Caco-2 (cell line): ENCODE measurements around the gene LATS2. TPM values are rescaled to one million over a fixed set of nuclear protein-coding genes. Genes with fewer than 3 reads are reported as not detected.

Experiments
- BruUV-seq: library from RNA; stranded (reverse); fragments of 400-500 nt; replicated peaks from 2 replicates; lab custom pipeline; 2021; lab: Mats Ljungman, UMichigan
- CTCF ChIA-PET: fragments of 300-600 bp; sonication (Branson Sonifier 250); formaldehyde crosslinking; loops from one replicate; lab custom pipeline; 2022; ENCODE audit warnings: antibody characterized with exemption; lab: Charles Lee
- POLR2A ChIA-PET: fragments of 300-600 bp; sonication (Branson Sonifier 250); formaldehyde crosslinking; loops from one replicate; lab custom pipeline; 2022; ENCODE audit warnings: antibody characterized with exemption; lab: Charles Lee
- DNase-seq, 2 experiments: peaks; one replicate each; pipeline versions ENCODE4 v3.0.0 to v3.0.0-alpha.2; 2020 to 2022
- H3K27me3 ChIP-seq: replicated peaks from 2 replicates; pipeline ENCODE4 v1.6.0; 2011; ENCODE audit warnings: low read length; ENCODE audit not compliant: control insufficient read depth, insufficient read depth
- H3K36me3 ChIP-seq: 2 replicates; pipeline ENCODE4 v1.5.1; 2011; ENCODE audit warnings: low read length; ENCODE audit not compliant: control insufficient read depth, insufficient read depth
- H3K4me1 ChIP-seq: fragments of 250-450 bp; sonication (Bioruptor Pico); 2 replicates; pipeline ENCODE4 v1.5.1; 2020; ENCODE audit warnings: mild to moderate bottlenecking
- H3K4me3 ChIP-seq: 2 replicates; pipeline ENCODE4 v1.5.1; 2011; ENCODE audit warnings: low read depth, mild to moderate bottlenecking, control low read depth, low read length
- H3K9me3 ChIP-seq: fragments of 250-450 bp; sonication (Bioruptor Pico); 2 replicates; pipeline ENCODE4 v1.5.1; 2020; ENCODE audit warnings: mild to moderate bottlenecking, moderate library complexity
- H3K27ac Mint-ChIP-seq: one replicate; pipeline ENCODE4 v1.8.0; 2022; ENCODE audit warnings: mixed read lengths; ENCODE audit not compliant: unreplicated experiment
- H3K27me3 Mint-ChIP-seq: one replicate; pipeline ENCODE4 v1.8.0; 2022; ENCODE audit warnings: mixed read lengths; ENCODE audit not compliant: insufficient read depth, unreplicated experiment
- H3K36me3 Mint-ChIP-seq: one replicate; pipeline ENCODE4 v1.8.0; 2022; ENCODE audit warnings: mild to moderate bottlenecking, mixed read lengths; ENCODE audit not compliant: insufficient read depth, unreplicated experiment
- H3K4me1 Mint-ChIP-seq: one replicate; pipeline ENCODE4 v1.8.0; 2022; ENCODE audit warnings: low read depth, mixed read lengths; ENCODE audit not compliant: unreplicated experiment
- H3K4me3 Mint-ChIP-seq: one replicate; pipeline ENCODE4 v1.8.0; 2022; ENCODE audit warnings: mild to moderate bottlenecking, moderate library complexity, mixed read lengths; ENCODE audit not compliant: unreplicated experiment
- H3K9me3 Mint-ChIP-seq: one replicate; pipeline ENCODE4 v1.8.0; 2022; ENCODE audit warnings: mixed read lengths; ENCODE audit not compliant: unreplicated experiment
- CTCF ChIP-seq, 2 experiments: fragments of 200-600 bp in 1 of 2; IDR thresholded peaks; 1 replicate in 1 of 2; 2 replicates in 1 of 2; pipeline versions ENCODE4 v1.5.1 to v1.8.0; 2011 to 2022; ENCODE audit warnings: antibody characterized with exemption in 1 of 2, control low read depth in 1 of 2, inconsistent platforms in 1 of 2, low read depth in 1 of 2, low read length in 1 of 2, mild to moderate bottlenecking in 1 of 2, moderate library complexity in 1 of 2; ENCODE audit not compliant: insufficient read depth in 1 of 2, severe bottlenecking in 1 of 2, unreplicated experiment in 1 of 2
- intact Hi-C: fragments of 100-400 bp; cut with micrococcal nuclease; formaldehyde crosslinking; loops from one replicate; pipeline ENCODE4 v1.10.0; 2022; ENCODE audit not compliant: unreplicated experiment
- total RNA-seq: library from RNA; stranded (reverse); gene quantifications from 2 replicates; pipeline ENCODE4 v1.2.3, GENCODE V29; 2022

Gene LATS2
- total RNA-seq, 1 experiment from 2014 or later = 45.6 TPM

GRCh38 chr13:21088534-21088933 is 27.1 kb upstream of the LATS2 start:
- Histone ChIP-seq H3K4me3 (no peak overlapping the region), H3K36me3 (no peaks in the 10 kb centered on the region), H3K9me3 (no peaks in the 10 kb centered on the region), H3K4me1 (no peaks in the 10 kb centered on the region), H3K27me3 (no peaks in the 10 kb centered on the region)
- Mint-ChIP-seq H3K27me3 (no peaks in the 10 kb centered on the region), H3K36me3 (no peaks in the 10 kb centered on the region), H3K4me3 (no peak overlapping the region), H3K4me1 (no peaks in the 10 kb centered on the region), H3K9me3 (no peaks in the 10 kb centered on the region), H3K27ac (no peak overlapping the region)
- POLR2A ChIA-PET = no interaction called here
- CTCF ChIA-PET = no interaction called here
- no peak for TF ChIP-seq CTCF (IDR thresholded peaks at IDR 0.05; ENCODE audit: insufficient read depth in 1 of 2, low read depth in 1 of 2, low read length in 1 of 2, severe bottlenecking in 1 of 2, unreplicated experiment in 1 of 2)
- no peak for DNase-seq
- intact Hi-C loops = no loop called here
- BruUV-seq = no TSS peak

- H3K27me3 ChIP-seq = no peaks in the 10 kb centered on the region
- Mint-ChIP-seq H3K27me3 (no peaks in the 10 kb centered on the region), H3K36me3 (no peaks in the 10 kb centered on the region), H3K27ac (no peak overlapping the region), H3K9me3 (no peaks in the 10 kb centered on the region), H3K4me3 (no peak overlapping the region), H3K4me1 (no peaks in the 10 kb centered on the region)
- H3K4me1 ChIP-seq = no peaks in the 10 kb centered on the region
- TF ChIP-seq CTCF (IDR thresholded peaks at IDR 0.05; ENCODE audit: insufficient read depth in 1 of 2, low read depth in 1 of 2, low read length in 1 of 2, severe bottlenecking in 1 of 2, unreplicated experiment in 1 of 2) = no peak
- no peaks in the 10 kb centered on the region for H3K9me3 ChIP-seq
- ChIA-PET CTCF (no interaction called here), POLR2A (no interaction called here)
- H3K36me3 ChIP-seq = no peaks in the 10 kb centered on the region
- intact Hi-C loops = no loop called here
- no peak overlapping the region for H3K4me3 ChIP-seq
- DNase-seq = no peak
- BruUV-seq = no TSS peak
Observed at GRCh38 chr13:21086929-21087328, 25.5 kb upstream of the LATS2 start.

GRCh38 chr13:21081926-21082325 is 20.5 kb upstream of the LATS2 start:
- H3K27ac Mint-ChIP-seq = no peak overlapping the region
- Histone ChIP-seq H3K27me3 (no peaks in the 10 kb centered on the region), H3K4me3 (no peak overlapping the region), H3K36me3 (no peaks in the 10 kb centered on the region), H3K9me3 (no peaks in the 10 kb centered on the region), H3K4me1 (peaks cover 6% of the 10 kb centered on the region; the same call in 1 of the 2 replicates)
- no peak overlapping the region for H3K4me3 Mint-ChIP-seq
- intact Hi-C loops = no loop called here
- H3K4me1 Mint-ChIP-seq = peaks cover 14% of the 10 kb centered on the region
- H3K9me3 Mint-ChIP-seq = no peaks in the 10 kb centered on the region
- H3K27me3 Mint-ChIP-seq = no peaks in the 10 kb centered on the region
- TF ChIP-seq CTCF (IDR thresholded peaks at IDR 0.05; ENCODE audit: insufficient read depth in 1 of 2, low read depth in 1 of 2, low read length in 1 of 2, severe bottlenecking in 1 of 2, unreplicated experiment in 1 of 2) = no peak
- H3K36me3 Mint-ChIP-seq = no peaks in the 10 kb centered on the region
- DNase-seq = no peak
- ChIA-PET CTCF (no interaction called here), POLR2A (no interaction called here)
- BruUV-seq = no TSS peak
